HFFc6 (cell line): ENCODE data around the gene SGCB. TPM values are rescaled to one million over a fixed set of nuclear protein-coding genes. Genes with fewer than 3 reads are reported as not detected.

Experiments
- DNase-seq: peaks from one replicate; pipeline ENCODE4 v3.0.0-alpha.2; 2018
- H3K27ac Mint-ChIP-seq: 2 replicates; pipeline ENCODE4 v1.8.0; 2020; ENCODE audit warnings: mild to moderate bottlenecking, mixed read lengths
- H3K27me3 Mint-ChIP-seq: 2 replicates; pipeline ENCODE4 v1.8.0; 2021; ENCODE audit warnings: mild to moderate bottlenecking, moderate library complexity, mixed read lengths; ENCODE audit not compliant: insufficient read depth
- H3K36me3 Mint-ChIP-seq: 2 replicates; pipeline ENCODE4 v1.8.0; 2021; ENCODE audit warnings: low read depth, mixed read lengths
- H3K4me1 Mint-ChIP-seq: 2 replicates; pipeline ENCODE4 v1.8.0; 2020; ENCODE audit warnings: low read depth, mixed read lengths
- H3K4me3 Mint-ChIP-seq: 2 replicates; pipeline ENCODE4 v1.8.0; 2020; ENCODE audit warnings: mild to moderate bottlenecking, moderate library complexity, mixed read lengths
- H3K9me3 Mint-ChIP-seq: 2 replicates; pipeline ENCODE4 v1.8.0; 2020; ENCODE audit warnings: mild to moderate bottlenecking, mixed read lengths
- total RNA-seq, 6 experiments: library from RNA; stranded (reverse); fragmentation: NEBNext Ultra II Directional; extraction: Animal tissue kit (Norgen Biotek cat#: 25700); gene quantifications; 2 replicates in 1 of 6; 3 replicates in 5 of 6; pipeline ENCODE4 v1.2.3, GENCODE V29; 2021
- TF ChIP-seq, protein P1 (sequence below): fragments of 200-600 bp; sonication (generic); IDR thresholded peaks from 2 replicates; pipeline ENCODE4 v1.5.0; 2021; ENCODE audit warnings: antibody characterized with exemption, mild to moderate bottlenecking

Gene SGCB
- total RNA-seq, 6 experiments from 2014 or later: 93.0 to 117 (median 110) TPM

- no peak overlapping the region for H3K27ac Mint-ChIP-seq
- 0 out of 2 replicates have a peak, but pooled peaks cover 7% of the 10 kb centered on the region for H3K36me3 Mint-ChIP-seq
- no peaks in the 10 kb centered on the region for H3K27me3 Mint-ChIP-seq
- TF ChIP-seq, protein P1, sequence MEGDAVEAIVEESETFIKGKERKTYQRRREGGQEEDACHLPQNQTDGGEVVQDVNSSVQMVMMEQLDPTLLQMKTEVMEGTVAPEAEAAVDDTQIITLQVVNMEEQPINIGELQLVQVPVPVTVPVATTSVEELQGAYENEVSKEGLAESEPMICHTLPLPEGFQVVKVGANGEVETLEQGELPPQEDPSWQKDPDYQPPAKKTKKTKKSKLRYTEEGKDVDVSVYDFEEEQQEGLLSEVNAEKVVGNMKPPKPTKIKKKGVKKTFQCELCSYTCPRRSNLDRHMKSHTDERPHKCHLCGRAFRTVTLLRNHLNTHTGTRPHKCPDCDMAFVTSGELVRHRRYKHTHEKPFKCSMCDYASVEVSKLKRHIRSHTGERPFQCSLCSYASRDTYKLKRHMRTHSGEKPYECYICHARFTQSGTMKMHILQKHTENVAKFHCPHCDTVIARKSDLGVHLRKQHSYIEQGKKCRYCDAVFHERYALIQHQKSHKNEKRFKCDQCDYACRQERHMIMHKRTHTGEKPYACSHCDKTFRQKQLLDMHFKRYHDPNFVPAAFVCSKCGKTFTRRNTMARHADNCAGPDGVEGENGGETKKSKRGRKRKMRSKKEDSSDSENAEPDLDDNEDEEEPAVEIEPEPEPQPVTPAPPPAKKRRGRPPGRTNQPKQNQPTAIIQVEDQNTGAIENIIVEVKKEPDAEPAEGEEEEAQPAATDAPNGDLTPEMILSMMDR: no peak
- DNase-seq: no peak
- H3K4me3 Mint-ChIP-seq: no peak overlapping the region
- H3K4me1 Mint-ChIP-seq: peaks cover 16% of the 10 kb centered on the region
- no peaks in the 10 kb centered on the region for H3K9me3 Mint-ChIP-seq
Measured at GRCh38 chr4:52014903-52015302, 23.2 kb downstream of the SGCB start.

DNA sequence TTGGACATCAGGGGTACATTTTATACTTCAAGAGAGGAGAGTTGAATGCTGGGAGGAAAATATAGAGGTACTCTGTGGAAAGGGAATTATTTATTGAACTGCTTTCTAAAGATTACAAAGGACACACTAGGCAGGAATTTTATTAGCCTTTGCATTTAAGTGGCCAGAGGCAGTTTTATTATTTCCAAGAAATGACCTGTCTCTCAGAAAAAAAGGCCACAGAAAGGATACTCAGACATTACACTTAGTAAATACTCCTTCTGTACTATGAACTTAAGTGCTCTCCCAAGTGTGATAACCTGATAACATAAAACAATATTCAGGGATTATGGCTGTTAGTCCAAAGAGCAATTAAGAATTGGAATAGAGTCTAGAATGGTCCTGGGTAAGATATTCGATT, 25.4 kb downstream of the SGCB start:
- TF ChIP-seq, protein P1: no peak
- DNase-seq: no peak
- H3K9me3 Mint-ChIP-seq: no peaks in the 10 kb centered on the region
- H3K4me1 Mint-ChIP-seq: peaks cover 9% of the 10 kb centered on the region
- H3K36me3 Mint-ChIP-seq: peaks cover 7% of the 10 kb centered on the region; the same call in 1 of the 2 replicates
- H3K27me3 Mint-ChIP-seq: no peaks in the 10 kb centered on the region
- no peak overlapping the region for H3K4me3 Mint-ChIP-seq
- H3K27ac Mint-ChIP-seq: no peak overlapping the region

DNA sequence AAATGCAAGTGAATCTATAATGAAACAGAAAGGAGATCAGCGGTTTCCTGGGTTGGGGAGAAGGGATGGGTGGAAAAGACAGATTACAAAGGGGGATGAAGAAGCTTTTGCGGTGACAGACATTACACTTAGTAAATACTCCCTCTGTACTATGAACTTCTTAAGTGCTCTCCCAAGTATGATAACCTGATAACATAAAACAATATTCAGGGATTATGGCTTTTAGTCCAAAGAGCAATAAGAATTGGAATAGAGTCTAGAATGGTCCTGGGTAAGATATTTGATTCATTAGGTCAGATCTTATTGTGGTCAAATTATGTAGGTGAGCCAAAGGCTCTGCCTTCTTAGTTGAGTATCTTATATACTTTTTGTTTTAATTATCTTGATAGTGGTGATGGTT, 27.1 kb downstream of the SGCB start:
- peaks cover 7% of the 10 kb centered on the region; the same call in 1 of the 2 replicates for H3K36me3 Mint-ChIP-seq

GRCh38 chr4:52006887-52007286, 31.2 kb downstream of the SGCB start:
- no peaks in the 10 kb centered on the region for H3K9me3 Mint-ChIP-seq
- no peak overlapping the region for H3K4me3 Mint-ChIP-seq
- TF ChIP-seq, protein P1: no peak
- H3K27me3 Mint-ChIP-seq: peaks cover 2% of the 10 kb centered on the region; the same call in 1 of the 2 replicates
- H3K4me1 Mint-ChIP-seq: peaks cover 9% of the 10 kb centered on the region
- DNase-seq: no peak
- no peak overlapping the region for H3K27ac Mint-ChIP-seq
- peaks cover 7% of the 10 kb centered on the region; the same call in 1 of the 2 replicates for H3K36me3 Mint-ChIP-seq

More for the DNA sequence above, 27.1 kb downstream of the SGCB start:
- Mint-ChIP-seq H3K4me3 (no peak overlapping the region), H3K27ac (no peak overlapping the region), H3K27me3 (no peaks in the 10 kb centered on the region), H3K4me1 (peaks cover 9% of the 10 kb centered on the region), H3K9me3 (no peaks in the 10 kb centered on the region)
- TF ChIP-seq, protein P1: no peak
- DNase-seq: no peak

DNA sequence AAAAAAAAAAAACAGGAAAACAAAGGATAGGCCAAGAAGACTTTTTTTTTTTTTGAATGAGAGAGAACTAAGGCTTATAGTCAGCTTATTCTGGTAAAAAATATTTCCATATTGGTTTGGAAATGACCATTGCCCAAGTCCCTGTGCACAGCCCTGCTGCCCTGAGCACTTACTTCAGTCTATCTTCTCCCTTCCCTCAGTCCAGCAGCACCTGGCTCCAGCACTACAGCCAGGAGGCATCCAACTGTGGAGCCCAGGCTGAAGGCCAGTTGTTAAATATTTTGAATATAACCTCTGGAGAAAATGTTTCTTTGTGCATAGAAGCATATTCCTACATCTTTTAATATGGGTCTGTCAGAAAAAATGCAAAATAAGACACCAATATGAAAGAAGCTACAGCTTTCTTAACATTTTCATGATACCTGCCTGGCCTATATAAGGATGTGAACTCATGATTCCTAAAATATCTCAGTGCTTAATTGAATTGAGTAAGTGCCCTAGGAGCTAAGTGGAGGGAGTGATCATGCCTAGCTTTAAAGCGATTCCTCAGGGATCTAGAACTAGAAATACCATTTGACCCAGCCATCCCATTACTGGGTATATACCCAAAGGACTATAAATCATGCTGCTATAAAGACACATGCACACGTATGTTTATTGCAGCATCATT, 32.4 kb downstream of the SGCB start:
- H3K4me1 Mint-ChIP-seq: no peaks in the 10 kb centered on the region; the same call in 1 of the 2 replicates
- H3K4me3 Mint-ChIP-seq: no peak overlapping the region
- H3K27me3 Mint-ChIP-seq: peaks cover 2% of the 10 kb centered on the region; the same call in 1 of the 2 replicates
- H3K9me3 Mint-ChIP-seq: no peaks in the 10 kb centered on the region
- TF ChIP-seq, protein P1: no peak
- no peaks in the 10 kb centered on the region; the same call in 1 of the 2 replicates for H3K36me3 Mint-ChIP-seq
- DNase-seq: no peak
- H3K27ac Mint-ChIP-seq: no peak overlapping the region
